ENCODE results near the gene ERICH6.
"Not testable (repeated sequence)": the region's sequence is repeated elsewhere in the genome, so short reads cannot be mapped to it uniquely, and the experiment has no call there.

Gene ERICH6

DNA sequence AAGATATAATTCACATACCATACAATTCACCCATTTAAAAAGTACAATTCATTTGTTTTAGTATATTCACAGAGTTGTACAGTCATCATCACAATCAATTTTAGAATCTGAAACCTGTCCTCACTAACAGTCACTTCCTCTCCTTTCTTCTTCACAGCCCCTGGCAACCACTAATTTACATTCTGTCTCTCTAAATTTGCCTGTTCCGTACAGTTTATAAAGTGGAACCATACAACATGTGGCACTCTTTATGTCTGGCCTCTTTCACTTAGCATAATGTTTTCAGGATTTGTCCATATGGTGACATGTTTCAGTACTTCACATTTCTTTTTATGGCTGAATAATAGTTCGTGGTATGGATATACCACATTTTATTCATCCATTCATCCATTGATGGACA, 22.7 kb downstream of the ERICH6 start:
- DNase-seq, result no peak

DNA sequence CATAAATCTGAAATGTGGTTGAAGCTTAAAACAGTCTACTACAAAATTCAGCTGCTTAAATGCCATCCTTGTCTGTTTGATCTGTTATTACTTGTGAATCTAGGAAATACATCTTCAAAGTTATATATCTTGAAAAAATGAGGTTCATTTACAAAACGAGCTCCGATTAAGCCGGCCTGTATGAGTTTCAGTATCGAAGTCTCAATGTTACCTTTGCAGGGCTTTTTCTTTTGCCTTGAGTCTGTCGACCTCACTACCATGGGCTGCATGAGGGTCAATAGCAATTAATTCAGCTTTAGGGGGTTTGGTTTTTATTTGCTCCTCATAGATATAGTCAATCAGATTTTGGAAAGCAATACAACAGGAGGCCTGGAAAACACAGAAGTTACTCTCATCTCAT, 23.2 kb downstream of the ERICH6 start:
- no peak for DNase-seq

DNA sequence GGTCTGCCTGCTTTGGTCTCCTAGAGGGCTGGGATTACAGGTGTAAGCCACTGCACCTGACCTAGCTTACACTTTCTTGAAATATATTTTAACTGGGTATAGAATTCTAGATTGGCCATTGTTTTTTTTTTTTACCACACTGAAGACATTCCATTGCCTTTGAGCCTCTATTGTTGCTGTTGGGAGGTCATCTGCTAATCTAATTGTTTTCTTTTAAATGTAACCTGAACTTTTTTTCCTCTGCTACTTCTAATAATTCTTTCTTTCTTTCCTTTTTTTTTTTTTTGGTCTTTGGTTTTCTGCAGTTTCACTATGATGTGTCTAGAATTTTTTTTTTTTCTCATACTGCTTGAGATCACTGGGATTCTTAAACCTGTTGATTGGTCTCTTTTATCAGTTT, 28.1 kb downstream of the ERICH6 start:
- no peak for DNase-seq

DNA sequence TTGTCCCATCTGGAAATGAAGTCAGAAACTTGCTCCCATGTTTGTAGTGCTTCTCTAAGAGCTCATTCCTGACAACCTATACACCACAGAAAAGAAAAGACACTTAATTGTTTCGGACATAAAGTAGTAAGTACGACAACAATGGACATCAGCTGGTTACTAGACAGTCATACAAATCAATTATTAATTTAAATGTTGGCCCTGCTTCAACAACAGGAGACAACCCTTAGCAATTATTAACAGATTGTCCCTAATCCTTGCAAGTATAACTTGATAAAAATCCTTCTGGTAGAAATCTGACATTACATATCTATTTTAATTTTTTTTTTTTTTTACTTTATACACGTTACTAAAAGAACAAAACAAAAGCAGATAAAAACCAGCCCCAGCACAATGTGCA, 29.8 kb downstream of the ERICH6 start:
- no peak for DNase-seq

DNA sequence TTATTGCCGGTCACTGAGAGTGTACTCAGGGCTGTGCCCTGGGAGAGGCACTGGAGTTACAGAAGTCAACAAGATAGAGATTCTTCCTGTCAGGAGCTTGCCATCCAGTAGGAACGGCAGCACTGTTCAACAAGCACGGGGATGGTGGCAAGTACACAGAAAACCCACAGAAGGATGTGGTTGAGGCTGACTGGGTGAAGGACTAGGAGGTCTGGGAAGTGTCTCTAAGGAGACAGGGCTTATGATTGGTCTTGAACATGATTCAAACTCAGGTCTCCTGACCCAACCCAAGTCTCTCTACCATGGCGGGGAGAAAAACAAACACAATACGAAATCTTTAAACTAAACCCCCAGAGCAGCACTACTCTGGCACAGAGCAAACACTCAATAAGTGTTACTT, 37.6 kb downstream of the ERICH6 start:
- no peak for DNase-seq

DNA sequence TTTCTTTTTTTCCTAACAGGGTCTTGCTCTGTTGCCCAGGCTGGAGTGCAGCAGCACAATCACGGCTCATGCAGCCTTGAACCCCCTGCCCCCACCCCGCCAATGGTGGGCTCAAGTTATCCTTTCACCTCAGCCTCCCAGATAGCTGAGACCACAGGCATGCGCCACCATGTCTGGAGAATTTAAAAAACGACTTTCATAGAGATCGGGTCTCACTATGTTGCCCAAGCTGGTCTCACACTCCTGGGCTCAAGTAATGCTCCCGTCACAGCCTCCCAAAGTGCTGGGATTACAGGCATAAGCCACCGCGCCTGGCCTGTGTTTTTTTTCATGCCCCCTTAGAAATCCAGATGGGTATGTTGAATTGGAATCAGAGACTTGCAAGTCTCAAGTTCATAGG, 40.3 kb downstream of the ERICH6 start:
- no peak for DNase-seq

DNA sequence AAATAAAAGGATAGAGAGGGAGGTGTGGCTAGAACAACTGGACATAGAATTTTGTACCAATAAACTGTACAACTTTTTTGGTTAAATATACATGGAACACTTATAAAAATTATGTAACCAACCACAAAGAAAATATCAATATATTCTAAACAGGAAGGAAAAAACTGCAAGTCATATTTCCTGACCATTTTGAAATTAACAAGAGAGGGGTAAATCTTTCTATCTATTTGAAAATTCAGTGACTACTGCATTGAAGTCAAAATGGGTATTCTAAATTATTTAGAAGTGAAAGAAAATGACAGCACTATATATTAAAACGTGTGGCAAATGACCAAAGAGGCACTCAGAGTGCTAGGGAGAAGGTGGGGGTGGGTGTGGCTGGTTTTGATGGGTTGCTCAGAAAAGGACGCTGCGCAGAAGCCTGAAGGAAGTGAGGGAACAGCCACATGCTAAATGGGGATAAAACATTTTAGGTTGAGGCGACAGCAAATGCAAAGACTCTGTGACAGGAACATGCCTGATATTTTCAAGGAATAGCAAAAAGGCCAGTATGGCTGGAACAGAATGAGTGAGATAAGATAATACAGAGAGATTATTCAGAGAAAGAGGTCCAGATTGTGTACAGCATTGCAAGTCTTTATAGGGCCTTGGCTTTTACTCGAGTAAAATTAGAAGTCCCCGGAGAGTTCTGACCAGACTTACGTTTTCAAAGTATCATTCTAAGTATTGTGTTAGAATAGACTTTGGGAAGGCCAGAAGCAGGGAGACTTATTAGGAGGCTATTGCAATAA, 41.1 kb downstream of the ERICH6 start:
- DNase-seq, result no peak

DNA sequence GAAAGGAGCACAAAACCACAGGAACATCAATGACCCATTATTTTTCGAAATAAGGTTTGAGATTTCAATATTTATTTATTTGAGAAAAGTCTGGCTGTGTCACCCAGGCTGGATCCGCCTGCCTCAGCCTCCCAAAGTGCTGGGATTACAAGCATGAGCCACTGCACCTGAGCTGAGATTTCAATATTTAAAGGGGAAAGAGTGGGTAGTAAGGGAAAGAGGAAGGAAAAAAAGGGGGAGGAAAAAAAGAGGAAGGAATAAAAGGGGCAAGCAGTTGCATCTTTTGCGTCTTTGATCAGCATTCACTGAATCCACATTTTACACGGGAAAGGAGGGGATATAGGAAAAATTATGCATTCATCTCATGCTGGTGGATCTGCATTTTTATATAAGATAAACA, 47.4 kb downstream of the ERICH6 start:
- DNase-seq, result no peak

DNA sequence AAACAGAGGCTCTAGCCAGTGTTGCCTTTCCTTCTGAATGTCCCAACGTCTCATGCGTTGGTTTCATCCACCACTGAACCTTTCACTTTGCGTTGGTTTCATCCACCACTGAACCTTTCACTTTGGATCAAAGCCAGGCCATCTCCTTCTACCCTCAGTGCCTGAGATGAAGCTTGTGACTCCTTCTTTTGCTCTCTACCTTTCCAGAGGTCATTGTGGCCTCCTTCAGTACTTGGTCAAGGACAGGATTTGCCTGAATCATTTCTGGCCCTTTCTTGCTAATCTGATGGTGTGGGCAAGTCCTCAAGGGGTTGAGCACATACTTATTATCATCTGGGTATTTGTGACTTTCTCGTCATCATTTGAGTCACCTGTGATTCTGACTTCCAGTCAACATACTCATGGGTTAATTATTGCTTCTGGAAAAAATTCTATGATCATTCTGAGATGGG, 50.6 kb downstream of the ERICH6 start:
- no peak for DNase-seq

DNA sequence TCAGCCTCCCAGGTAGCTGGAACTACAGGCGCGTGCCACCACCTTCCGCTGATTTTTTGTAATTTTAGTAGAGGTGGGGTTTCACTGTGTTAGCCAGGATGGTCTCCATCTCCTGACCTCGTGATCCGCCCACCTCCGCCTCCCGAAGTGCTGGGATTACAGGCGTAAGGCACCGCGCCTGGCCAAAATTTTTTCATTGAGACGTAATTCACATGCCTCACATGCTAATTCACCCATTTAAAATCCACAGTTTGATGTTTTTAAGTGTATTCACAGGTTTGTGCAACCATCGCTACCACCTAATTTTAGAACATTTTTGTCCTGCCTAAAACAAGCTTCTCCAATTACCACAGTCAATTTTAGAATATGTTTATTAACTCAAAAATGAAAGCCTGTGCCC, 63.5 kb downstream of the ERICH6 start:
- no peak for DNase-seq

DNA sequence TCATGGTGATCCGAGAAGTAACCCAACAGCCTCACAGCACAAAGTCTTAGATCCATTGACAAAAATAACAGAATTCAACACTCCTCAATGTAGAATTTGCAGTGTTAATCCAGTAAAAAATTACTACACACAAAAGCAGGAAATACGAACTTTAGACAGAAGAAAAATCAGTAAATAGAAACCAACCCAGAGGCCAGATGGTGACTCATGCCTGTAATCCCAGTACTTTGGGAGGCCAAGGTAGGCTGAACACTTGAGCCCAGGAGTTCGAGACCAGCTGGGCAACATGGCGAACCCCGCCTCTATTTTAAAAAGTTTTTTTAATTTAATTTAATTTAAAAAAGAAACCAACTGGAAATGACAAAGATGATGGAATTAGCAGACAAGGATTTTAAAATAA, 64.5 kb downstream of the ERICH6 start:
- no peak for DNase-seq

DNA sequence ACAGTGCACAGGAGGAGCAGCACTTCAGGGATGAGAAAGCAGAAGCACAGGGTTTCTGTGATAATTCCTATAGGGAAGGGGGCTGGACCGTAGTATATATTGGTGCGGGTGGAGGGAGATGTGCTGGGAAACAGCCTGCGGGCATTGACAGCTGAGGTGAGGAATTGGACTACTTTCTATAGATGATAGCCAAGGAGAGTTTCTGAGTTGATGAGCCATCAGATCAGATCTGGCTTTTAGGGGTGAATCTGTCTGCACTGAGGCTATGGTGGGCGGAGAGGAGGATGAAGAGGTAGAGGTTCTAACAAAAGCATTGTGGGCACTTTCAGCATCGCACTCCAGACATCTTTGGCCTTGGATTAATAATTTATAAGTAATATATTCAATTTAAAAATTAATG, 67.5 kb downstream of the ERICH6 start:
- no peak for DNase-seq

DNA sequence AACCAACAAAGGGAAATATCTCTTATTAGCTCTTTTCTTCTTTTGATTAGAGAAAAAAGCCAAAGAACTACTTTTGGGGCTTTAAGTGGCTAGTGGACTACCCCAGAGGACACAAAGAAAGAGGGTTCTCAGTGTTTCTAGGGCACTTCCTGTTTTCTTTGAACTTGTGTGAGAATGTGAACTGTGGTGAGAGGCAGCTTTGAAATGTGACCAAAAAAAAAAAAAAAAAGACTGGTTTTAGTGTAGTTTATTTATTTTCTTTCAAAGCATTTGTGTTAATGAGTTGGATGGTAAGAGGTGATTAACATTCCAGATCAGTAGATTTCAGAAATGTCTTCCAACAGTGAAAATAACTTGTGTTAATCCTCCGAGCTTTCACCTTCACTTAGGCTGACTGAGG, 68.2 kb downstream of the ERICH6 start:
- no peak for DNase-seq

DNA sequence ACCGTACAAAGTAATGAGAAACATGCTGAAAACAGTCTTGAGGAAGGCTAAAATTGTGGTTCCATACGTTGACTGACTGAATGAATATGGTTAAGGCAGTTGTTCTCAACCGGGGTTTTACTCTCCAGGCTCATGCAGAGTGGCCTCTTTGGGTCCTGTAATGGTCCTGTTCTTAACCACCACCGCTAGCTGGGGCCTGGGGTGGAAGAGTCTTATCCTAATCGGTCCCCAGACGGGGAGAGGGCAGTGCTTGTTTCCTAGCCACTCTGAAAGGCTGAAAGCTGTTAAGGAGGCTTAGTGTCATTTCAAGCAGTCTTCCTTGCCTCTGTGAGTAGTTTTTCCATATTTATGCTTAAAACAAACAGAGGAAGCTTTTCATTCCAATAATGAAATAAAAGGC, 68.6 kb downstream of the ERICH6 start:
- DNase-seq, result no peak

DNA sequence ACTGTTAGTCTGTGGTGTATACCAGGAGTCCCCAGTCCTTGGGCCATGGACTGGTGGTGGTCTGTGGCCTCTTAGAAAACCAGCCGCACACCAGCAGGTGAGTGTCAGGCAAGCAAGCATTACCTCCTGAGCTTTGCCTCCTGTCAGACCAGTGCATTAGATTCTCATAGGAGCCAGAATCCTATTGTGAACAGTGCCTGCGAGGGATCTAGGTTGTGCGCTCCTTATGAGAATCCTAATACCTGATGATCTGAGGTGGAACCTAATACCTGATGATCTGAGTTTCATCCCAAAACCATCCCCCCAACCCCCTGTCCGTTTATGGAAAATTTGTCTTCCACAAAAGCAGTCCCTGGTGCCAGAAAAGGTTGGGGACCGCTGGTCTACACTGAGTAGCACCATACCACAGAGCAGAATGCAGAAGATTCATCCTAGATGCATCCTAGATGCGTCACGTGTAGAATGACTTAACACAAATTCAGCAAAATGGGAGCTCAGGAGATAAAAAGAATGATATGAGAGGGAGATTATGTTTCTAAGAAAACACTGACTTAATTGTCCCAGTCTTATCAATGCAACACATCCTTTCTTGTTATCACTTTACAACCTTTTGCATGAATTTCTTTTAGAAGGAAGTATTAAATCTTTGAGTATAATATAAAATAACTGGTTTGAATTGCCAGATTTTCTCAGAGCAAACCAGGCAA, 72.1 kb downstream of the ERICH6 start:
- DNase-seq, result no peak

DNA sequence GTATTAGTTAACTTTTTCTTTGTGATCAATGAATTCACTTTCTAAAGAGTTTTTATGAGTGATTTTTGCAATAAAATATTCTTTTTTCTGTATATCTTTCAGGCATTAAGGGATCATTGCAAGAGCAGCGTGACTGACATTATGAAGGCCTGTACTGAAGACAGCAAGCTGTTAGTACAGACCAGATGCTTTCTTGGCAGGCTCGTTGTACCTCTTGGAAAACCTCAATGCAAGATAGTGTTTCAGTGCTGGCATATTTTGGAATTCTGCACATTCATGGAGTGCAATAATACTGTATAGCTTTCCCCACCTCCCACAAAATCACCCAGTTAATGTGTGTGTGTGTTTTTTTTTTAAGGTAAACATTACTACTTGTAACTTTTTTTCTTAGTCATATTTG, 76.2 kb downstream of the ERICH6 start:
- DNase-seq, result no peak

DNA sequence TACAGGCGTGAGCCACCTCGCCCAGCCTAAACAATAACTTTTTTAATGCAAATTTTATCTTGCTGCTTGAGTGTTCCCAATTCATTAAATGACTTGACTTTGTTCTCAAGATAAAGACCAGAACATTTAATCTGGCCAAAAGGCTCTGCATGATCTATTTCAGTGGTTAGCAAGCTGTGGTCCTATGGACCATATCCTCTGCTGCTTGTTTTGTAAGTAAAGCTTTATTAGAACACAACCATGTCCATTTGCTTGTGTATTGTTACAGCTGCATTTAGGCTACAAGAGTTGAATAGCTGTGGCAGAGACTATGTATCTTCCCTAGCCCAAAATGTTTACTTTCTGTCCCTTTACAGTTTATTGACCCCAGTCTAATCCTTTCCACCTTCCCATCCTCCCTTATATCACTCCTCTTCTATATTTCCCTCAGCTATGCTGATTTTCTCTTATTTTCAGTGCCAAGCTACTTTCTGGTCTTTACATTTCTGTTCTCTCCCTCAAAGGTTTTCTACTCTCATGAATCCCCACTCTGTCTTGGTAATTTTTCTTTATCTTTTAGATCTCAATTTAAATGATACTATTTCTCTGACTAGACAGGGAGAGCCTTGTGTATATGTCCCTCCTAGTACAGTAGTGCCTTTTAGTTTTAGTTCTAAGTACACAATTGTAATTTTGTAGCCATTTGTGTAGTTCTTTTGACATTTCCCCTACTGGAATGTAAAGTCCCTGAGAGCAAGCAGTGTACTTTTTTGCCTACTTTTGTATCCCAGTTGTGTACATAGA, 77.4 kb downstream of the ERICH6 start:
- no peak for DNase-seq

DNA sequence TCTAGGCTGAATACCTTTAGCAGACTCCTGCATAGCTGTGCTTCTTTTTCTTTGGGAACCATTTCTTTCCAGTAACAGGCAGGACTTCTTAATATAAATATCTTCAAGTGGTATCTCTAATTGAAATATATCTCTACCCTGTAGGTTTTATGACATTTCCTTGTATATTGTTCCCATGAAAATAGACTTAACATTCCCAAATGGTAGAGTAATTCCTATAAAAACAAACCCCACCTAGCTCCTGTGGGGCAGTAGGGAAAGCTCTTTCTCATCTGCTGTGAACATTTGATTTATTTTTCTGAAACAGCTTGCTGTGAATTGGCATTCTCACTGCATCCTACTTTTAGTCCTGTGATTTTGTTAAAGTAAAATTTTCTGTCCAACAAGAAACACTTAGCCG, 79.8 kb downstream of the ERICH6 start:
- DNase-seq, result no peak

DNA sequence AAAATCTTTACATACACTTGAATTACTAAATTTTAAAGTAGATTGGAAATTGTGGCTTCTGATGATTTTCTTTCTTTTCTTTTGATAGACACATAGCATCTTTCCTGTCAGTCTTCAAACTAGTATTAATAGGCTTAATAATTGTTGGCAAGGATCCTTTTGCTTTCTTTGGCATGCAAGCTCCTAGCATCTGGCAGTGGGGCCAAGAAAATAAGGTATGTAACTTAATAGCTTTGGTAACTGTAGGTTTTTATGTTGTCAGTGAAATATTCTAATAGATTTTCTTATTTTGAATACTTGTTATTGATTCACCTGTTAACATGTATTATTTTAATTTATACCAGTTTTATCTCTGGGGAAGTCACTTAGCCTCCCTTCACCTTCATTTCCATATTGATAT, 80.8 kb downstream of the ERICH6 start:
- DNase-seq, result not testable (repeated sequence)

DNA sequence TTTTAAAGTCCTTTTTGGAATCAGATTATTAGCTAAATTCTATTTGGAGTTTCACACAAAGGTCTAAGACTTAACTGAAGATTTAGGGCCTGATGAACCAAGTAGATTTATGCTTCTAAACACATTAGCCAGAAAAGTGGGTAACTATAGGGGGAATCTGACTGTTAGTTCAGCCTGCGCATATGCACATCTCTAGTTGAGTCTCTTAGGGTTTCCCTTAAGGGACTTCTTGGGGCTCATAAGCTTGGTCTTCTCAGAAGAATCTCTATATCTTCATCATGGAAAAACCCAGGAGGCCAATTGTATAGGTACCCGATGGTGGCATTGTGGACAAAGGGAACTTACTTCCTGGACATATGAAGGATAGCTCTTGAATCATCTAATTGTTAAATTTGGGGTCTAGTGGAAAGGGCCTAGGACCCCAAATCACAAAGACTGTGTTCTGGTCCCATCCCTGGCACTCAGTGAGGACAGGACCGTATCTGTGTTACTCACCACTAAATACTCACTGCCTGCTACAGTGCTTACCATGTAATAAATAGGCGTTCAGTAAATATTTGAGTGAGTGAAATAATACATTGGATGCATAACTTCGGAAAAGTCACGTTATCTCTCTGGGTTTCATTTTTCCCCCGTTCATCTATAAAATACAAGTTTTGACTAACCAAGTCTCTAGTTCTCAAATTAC, 83.6 kb downstream of the ERICH6 start:
- no peak for DNase-seq

DNA sequence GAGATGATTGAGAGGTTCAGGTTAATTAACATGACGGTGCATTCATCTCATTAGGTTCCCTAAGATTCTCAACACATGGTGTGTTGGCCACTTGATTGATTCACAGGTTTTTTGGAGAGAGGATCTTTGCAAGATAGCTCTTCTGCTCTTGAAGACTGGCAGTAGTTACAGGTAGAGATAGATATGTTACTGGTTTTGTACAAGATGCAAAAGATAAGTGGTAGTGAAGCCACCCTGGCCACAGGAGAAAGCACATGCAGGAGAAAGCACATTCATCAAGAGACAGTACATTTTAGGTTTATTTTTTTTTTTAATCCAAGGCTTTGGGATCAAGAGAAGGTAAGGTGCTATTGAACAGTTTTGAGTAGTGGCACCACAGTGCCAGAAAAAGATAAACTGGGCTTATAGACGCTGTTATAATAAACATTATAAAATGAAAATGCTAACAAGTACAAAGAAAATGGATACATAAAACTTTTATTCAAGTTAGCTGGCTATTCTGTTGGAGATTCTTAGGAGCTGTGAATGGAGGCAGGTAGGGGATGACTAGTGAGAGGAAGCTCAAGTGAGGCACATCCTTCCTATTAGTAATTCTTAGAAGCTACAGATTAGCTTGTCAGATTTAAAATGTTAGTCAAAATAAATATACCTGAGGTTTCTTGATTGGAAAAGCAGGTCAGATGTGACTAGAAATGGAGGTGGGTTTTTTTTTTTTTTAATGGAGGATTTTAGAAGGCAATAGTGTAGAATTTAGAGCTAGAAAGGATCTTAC, 89.8 kb downstream of the ERICH6 start:
- no peak for DNase-seq

DNA sequence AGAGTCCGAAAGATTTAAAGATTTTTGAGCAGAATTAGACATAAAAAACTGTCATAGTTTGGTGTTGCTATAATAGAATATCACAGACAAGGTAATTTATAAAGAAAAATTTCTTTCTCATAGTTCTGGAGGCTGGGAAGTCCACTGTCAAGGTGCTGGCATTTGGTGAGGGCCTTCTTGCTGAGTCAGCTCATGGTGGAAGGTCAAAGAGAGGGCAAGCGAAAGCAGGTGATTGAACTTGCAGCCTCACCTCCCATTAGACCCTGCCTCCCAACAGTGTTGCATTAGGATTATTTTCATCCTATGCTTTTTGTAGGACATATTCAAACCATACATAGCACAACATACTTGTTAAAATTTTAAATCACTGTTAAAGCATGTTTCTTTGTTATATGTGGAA, 90.7 kb downstream of the ERICH6 start:
- no peak for DNase-seq

Measured in activated CD8-positive, alpha-beta memory T cell treated with anti-CD3 and anti-CD28 coated beads, Interleukin-2, amount 50 U/mL, for 4 hours (primary cell).